ENCODE measurements around the gene PRIM1. TPM values are rescaled to one million over a fixed set of nuclear protein-coding genes. Genes with fewer than 3 reads are reported as not detected.
"Not testable (repeated sequence)": the region's sequence is repeated elsewhere in the genome, so short reads cannot be mapped to it uniquely, and the experiment has no call there.

The PRIM1 gene
- total RNA-seq = 1 to 10 TPM; 2.3 to 4.8 (median 3.4) TPM
- 1 to 10 TPM; 3.0 to 10.0 (median 6.3) TPM for polyA plus RNA-seq
- long read RNA-seq, donor 1, partial matches to known transcripts = 0 of 1 reads
- long read RNA-seq, donor 1, other reads (novel, unspliced or antisense) = 0 of 1 reads
- long read RNA-seq, donor 2, partial matches to known transcripts = 2 of 2 reads
- long read RNA-seq, donor 2, other reads (novel, unspliced or antisense) = 0 of 2 reads

DNA sequence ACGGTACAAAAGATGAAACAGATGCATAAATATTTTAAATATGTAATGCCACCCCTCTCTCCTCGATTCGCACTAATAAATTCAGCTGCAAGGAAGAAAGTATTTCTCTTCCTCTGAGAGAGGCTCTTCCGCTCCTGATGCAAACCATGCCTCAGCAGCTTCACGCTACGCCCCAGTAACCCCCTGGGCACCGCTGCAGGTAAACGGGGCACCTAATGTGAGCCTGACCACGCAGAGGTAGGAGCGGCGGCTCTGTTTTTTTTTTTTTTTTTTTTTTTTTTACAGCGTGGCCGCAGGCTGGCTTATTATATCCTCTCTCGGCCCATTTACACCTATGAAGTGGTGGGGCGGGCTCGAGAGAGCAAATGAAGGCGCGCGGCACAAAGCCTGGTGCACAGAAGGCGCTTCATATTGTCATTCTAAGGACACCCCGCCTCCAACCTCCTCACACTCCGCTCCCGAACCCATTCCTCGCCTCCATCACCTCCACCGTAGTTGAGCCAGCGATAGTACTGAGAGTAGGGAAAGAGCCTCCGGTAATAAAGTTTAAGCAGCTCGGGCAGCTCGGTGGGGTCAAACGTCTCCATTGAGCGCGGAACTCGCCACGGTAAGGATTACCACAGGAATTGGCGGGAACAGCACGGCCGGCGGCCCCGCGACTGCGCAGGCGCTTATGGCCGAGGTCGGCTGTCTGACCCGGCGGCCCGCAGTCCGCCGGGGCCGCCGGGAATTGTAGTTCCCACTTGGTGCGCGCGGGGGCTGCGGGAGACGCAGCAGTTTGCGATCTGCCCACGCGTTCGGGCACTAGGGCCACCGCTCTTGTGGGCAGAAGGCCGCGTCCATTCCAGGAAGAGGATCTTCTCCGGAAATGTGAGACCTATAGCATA is at the start of gene PRIM1:
TSS of gene PRIM1 (minus strand) at position 612 of the 887 bp plus-strand sequence. CDS start at position 587, 25 bp downstream.
- Histone ChIP-seq H3K27ac (no peak within 1 kb of the TSS), H3K4me3 (peak within 1 kb of the TSS; percentile 84), H3K27me3 (ENCODE audit: insufficient read depth in 3 of 3, low read length in 2 of 3) (no peaks in the 10 kb centered on the region), H3K36me3 (ENCODE audit: insufficient read depth in 1 of 2, low read depth in 1 of 2) (peaks cover 0 to 18% of the 10 kb centered on the region in 2 donors), H3K9me3 (no peaks in the 10 kb centered on the region), H3K4me1 (no peaks in the 10 kb centered on the region)
- DNase-seq = peak; percentile 87 to 91
- intact Hi-C loops (cut with DNase I) = no loop called here
- peak; percentile 94 to 100 (median 98) for ATAC-seq
- 0% methylated on average over 62 to 64 of the region's 64 CpGs for WGBS, 3 donors
- TF ChIP-seq CTCF (IDR thresholded peaks at IDR 0.05) = peak; percentile 25

- Histone ChIP-seq H3K27ac (no peak overlapping the region), H3K4me3 (no peak overlapping the region), H3K36me3 (ENCODE audit: insufficient read depth in 1 of 2, low read depth in 1 of 2) (no peaks in the 10 kb centered on the region), H3K27me3 (ENCODE audit: insufficient read depth in 3 of 3, low read length in 2 of 3) (no peaks in the 10 kb centered on the region), H3K4me1 (no peaks in the 10 kb centered on the region), H3K9me3 (no peaks in the 10 kb centered on the region)
- DNase-seq (no peak), ATAC-seq (no peak)
- no peak for TF ChIP-seq CTCF (IDR thresholded peaks at IDR 0.05)
- intact Hi-C loops (cut with DNase I) = loop anchor here in 1 of 2 donors (10.0 kb wide), 1 partner anchor 115 kb away; no protein-coding TSS in a partner anchor
Observed at GRCh38 chr12:56800221-56800620, 48.1 kb upstream of the PRIM1 start.

DNA sequence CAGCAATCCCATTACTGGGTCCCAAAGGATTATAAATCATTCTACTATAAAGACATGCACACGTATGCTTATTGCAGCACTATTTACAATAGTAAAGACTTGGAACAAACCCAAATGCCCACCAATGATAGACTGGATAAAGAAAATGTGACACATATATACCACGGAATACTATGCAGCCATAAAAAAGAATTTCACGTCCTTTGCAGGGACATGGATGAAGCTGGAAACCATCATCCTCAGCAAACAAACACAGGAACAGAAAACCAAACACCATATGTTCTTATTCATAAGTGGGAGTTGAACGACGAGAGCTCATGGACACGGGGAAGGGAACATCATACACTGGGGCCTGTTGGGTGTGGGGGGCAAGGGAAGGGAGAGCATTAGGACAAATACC is 47.2 kb upstream of the PRIM1 start:
- H3K27me3 ChIP-seq (ENCODE audit: insufficient read depth in 3 of 3, low read length in 2 of 3); H3K27ac ChIP-seq; H3K4me3 ChIP-seq; DNase-seq; H3K4me1 ChIP-seq; ATAC-seq; H3K9me3 ChIP-seq; intact Hi-C loops (cut with DNase I); H3K36me3 ChIP-seq (ENCODE audit: insufficient read depth in 1 of 2, low read depth in 1 of 2): not testable (repeated sequence)
- 84 to 89% (median 85%) methylated on average over 6 of the region's 6 CpGs for WGBS, 3 donors

DNA sequence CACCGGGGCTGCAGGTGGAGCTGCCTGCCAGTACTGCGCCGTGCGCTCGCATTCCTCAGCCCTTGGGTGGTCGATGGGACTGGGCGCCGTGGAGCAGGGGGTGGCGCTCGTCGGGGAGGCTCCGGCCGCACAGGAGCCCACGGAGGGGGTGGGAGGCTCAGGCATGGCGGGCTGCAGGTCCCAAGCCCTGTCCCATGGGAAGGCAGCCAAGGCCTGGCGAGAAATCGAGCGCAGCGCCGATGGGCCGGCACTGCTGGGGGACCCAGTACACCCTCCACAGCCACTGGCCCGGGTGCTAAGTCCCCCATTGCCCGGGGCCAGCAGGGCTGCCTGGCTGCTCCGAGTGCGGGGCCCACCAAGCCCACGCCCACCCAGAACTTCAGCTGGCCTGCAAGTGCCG is 43.7 kb upstream of the PRIM1 start:
- H3K9me3 ChIP-seq; DNase-seq; intact Hi-C loops (cut with DNase I); H3K4me3 ChIP-seq; H3K27me3 ChIP-seq (ENCODE audit: insufficient read depth in 3 of 3, low read length in 2 of 3); ATAC-seq; H3K36me3 ChIP-seq (ENCODE audit: insufficient read depth in 1 of 2, low read depth in 1 of 2); H3K27ac ChIP-seq; H3K4me1 ChIP-seq: not testable (repeated sequence)
- WGBS, 3 donors = 94 to 97% (median 95%) methylated on average over 13 to 26 of the region's 27 CpGs

DNA sequence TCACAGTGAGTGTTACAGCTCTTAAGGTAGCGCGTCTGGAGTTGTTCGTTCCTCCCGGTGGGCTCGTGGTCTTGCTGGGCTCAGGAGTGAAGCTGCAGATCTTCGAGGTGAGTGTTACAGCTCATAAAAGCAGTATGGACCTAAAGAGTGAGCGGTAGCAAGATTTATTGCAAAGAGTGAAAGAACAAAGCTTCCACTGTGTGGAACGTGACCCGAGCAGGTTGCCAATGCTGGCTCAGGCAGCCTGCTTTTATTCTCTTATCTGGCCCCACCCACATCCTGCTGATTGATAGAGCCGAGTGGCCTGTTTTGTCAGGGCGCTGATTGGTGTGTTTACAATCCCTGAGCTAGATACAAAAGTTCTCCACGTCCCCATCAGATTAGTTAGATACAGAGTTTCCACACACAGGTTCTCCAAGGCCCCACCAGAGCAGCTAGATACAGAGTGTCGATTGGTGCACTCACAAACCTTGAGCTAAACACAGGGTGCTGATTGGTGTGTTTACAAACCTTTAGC is 43.0 kb upstream of the PRIM1 start:
- intact Hi-C loops (cut with DNase I); ATAC-seq; H3K4me3 ChIP-seq; H3K36me3 ChIP-seq (ENCODE audit: insufficient read depth in 1 of 2, low read depth in 1 of 2); H3K27me3 ChIP-seq (ENCODE audit: insufficient read depth in 3 of 3, low read length in 2 of 3); DNase-seq; H3K4me1 ChIP-seq; H3K9me3 ChIP-seq; H3K27ac ChIP-seq: not testable (repeated sequence)
- WGBS, 3 donors = 27 to 46% (median 34%) methylated on average over 12 to 13 of the region's 13 CpGs

DNA sequence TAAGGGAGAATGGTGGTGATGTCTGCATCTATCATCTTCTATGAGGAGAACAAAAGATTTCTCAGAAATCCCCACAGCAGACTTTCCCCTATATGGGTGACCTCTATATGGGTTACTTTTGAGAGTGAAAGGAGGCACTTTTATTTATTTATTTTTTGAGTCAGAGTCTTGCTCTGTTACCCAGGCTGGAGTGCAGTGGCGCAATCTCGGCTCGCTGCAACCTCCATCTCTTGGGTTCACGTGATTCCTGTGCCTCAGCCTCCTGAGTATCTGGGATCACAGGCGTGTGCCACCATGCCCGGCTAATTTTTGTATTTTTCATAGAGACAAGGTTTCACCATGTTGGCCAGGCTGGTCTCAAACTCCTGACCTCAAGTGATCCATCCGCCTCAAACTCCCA is 41.0 kb upstream of the PRIM1 start:
- H3K9me3 ChIP-seq; intact Hi-C loops (cut with DNase I); H3K4me1 ChIP-seq; ATAC-seq; H3K27ac ChIP-seq; H3K27me3 ChIP-seq (ENCODE audit: insufficient read depth in 3 of 3, low read length in 2 of 3); H3K36me3 ChIP-seq (ENCODE audit: insufficient read depth in 1 of 2, low read depth in 1 of 2); DNase-seq; H3K4me3 ChIP-seq: not testable (repeated sequence)
- WGBS, 3 donors = 90 to 93% (median 91%) methylated on average over 7 of the region's 7 CpGs
